CD4-positive, alpha-beta T cell (primary cell): ENCODE data around the gene OVCA2. TPM values are rescaled to one million over a fixed set of nuclear protein-coding genes. Genes with fewer than 3 reads are reported as not detected.

ENCODE experiments used
- ATAC-seq: fragments of 200-7000 bp; cut with Tn5 transposase; one replicate; pipeline ENCODE4 v1.10.0; 2022; ENCODE audit warnings: mild to moderate bottlenecking; ENCODE audit not compliant: poor library complexity
- CTCF ChIA-PET: fragments of 350-600 bp; sonication (Branson Sonifier 250); formaldehyde crosslinking; loops from one replicate; lab custom pipeline; 2021; ENCODE audit warnings: antibody characterized with exemption, inconsistent platforms; lab: Charles Lee
- POLR2A ChIA-PET: fragments of 350-600 bp; sonication (Branson Sonifier 250); formaldehyde crosslinking; loops from one replicate; lab custom pipeline; 2021; ENCODE audit warnings: antibody characterized with exemption, inconsistent platforms; lab: Charles Lee
- DNase-seq, 14 experiments: peaks; one replicate each; pipeline ENCODE4 v3.0.0-alpha.2; 2013 to 2020; ENCODE audit warnings: mixed read lengths in 2 of 14
- H3K27ac ChIP-seq, 2 donors: one replicate each; pipeline versions ENCODE4 v1.5.1 to v1.7.0; 2013; ENCODE audit warnings: low read length in 2 of 2, low read depth in 1 of 2, mild to moderate bottlenecking in 1 of 2
- H3K27me3 ChIP-seq, 2 experiments: 1 replicate in 1 of 2; 2 replicates in 1 of 2; pipeline versions ENCODE4 v1.6.1 to v1.7.0; 2013; ENCODE audit warnings: low read length in 2 of 2, control low read depth in 1 of 2, mild to moderate bottlenecking in 1 of 2, moderate library complexity in 1 of 2; ENCODE audit not compliant: insufficient read depth in 2 of 2, control insufficient read depth in 1 of 2
- H3K36me3 ChIP-seq: one replicate; pipeline ENCODE4 v1.6.1; 2013; ENCODE audit warnings: low read length, control low read depth; ENCODE audit not compliant: insufficient read depth
- H3K4me1 ChIP-seq: one replicate; pipeline ENCODE4 v1.6.1; 2013; ENCODE audit warnings: low read length, control low read depth; ENCODE audit not compliant: insufficient read depth
- H3K4me3 ChIP-seq: one replicate; pipeline ENCODE4 v1.5.1; 2013; ENCODE audit warnings: mild to moderate bottlenecking, low read length, moderate library complexity
- H3K9me3 ChIP-seq, 2 experiments: 1 replicate in 1 of 2; 2 replicates in 1 of 2; pipeline versions ENCODE4 v1.6.1 to v1.7.0; 2013; ENCODE audit warnings: low read length in 2 of 2, mild to moderate bottlenecking in 2 of 2, control low read depth in 1 of 2, moderate library complexity in 1 of 2; ENCODE audit not compliant: control insufficient read depth in 1 of 2, insufficient read depth in 1 of 2
- H3K27ac Mint-ChIP-seq: one replicate; pipeline ENCODE4 v1.8.0; 2020; ENCODE audit warnings: mixed read lengths
- H3K27me3 Mint-ChIP-seq: one replicate; pipeline ENCODE4 v1.8.0; 2021; ENCODE audit warnings: mixed read lengths
- H3K36me3 Mint-ChIP-seq: one replicate; pipeline ENCODE4 v1.8.0; 2021; ENCODE audit warnings: low read depth, mixed read lengths
- H3K4me1 Mint-ChIP-seq: one replicate; pipeline ENCODE4 v1.8.0; 2021; ENCODE audit warnings: low read depth, mixed read lengths
- H3K4me3 Mint-ChIP-seq: one replicate; pipeline ENCODE4 v1.8.0; 2020; ENCODE audit warnings: mild to moderate bottlenecking, mixed read lengths
- H3K9me3 Mint-ChIP-seq: one replicate; pipeline ENCODE4 v1.8.0; 2020; ENCODE audit warnings: mixed read lengths
- intact Hi-C, 2 experiments: fragments of 100-400 bp; cut with DNase I in 1 of 2; cut with micrococcal nuclease in 1 of 2; formaldehyde crosslinking; loops; one replicate each; pipeline versions ENCODE4 v1.15.1 to v1.9.0; 2023 to 2025; cut with DNase I, micrococcal nuclease
- total RNA-seq, 174 experiments: library from RNA in 2 of 174; stranded (reverse) in 2 of 174; gene quantifications; one replicate each; pipeline ENCODE4 v1.2.3 and lab custom pipeline; 2021 to 2026
- TF ChIP-seq, protein P1 (sequence below): fragments of 200-600 bp; IDR thresholded peaks from one replicate; pipeline ENCODE4 v1.8.0; 2022; ENCODE audit warnings: antibody characterized with exemption, mild to moderate bottlenecking

The OVCA2 gene
- total RNA-seq, 2 experiments from 2014 or later: 34.4 to 35.1 TPM

DNA sequence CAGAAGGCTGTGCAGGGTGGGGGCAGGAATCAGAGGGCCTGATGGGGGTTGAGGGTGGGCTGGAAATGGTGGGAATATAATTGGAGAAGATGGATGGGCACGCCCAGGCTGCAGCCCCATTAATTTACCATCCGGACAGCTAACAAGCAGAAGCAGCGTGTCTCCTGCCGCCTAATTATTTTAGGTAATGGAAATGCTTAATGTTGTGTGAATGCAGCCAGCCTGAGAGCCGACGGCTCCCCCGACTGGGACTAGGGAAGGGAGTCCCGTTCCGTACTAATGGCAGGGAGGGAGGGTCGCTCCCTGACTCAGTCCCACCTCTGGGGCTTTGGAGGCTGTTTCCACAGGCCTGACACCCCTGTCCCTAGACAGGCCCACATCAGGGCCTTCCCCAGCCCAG, 4.7 kb upstream of the OVCA2 start:
- ChIA-PET POLR2A (no interaction called here), CTCF (no interaction called here)
- H3K27ac Mint-ChIP-seq: no peak overlapping the region
- Histone ChIP-seq H3K4me1 (peaks cover 18% of the 10 kb centered on the region), H3K36me3 (peaks cover 47% of the 10 kb centered on the region), H3K4me3 (no peak overlapping the region), H3K27me3 (no peaks in the 10 kb centered on the region), H3K9me3 (no peaks in the 10 kb centered on the region), H3K27ac (no peak overlapping the region)
- intact Hi-C loops: no loop called here
- H3K27me3 Mint-ChIP-seq: no peaks in the 10 kb centered on the region
- H3K36me3 Mint-ChIP-seq: peaks cover 52% of the 10 kb centered on the region
- H3K4me1 Mint-ChIP-seq: peaks cover 21% of the 10 kb centered on the region
- no peak overlapping the region for H3K4me3 Mint-ChIP-seq
- H3K9me3 Mint-ChIP-seq: no peaks in the 10 kb centered on the region
- TF ChIP-seq, protein P1, sequence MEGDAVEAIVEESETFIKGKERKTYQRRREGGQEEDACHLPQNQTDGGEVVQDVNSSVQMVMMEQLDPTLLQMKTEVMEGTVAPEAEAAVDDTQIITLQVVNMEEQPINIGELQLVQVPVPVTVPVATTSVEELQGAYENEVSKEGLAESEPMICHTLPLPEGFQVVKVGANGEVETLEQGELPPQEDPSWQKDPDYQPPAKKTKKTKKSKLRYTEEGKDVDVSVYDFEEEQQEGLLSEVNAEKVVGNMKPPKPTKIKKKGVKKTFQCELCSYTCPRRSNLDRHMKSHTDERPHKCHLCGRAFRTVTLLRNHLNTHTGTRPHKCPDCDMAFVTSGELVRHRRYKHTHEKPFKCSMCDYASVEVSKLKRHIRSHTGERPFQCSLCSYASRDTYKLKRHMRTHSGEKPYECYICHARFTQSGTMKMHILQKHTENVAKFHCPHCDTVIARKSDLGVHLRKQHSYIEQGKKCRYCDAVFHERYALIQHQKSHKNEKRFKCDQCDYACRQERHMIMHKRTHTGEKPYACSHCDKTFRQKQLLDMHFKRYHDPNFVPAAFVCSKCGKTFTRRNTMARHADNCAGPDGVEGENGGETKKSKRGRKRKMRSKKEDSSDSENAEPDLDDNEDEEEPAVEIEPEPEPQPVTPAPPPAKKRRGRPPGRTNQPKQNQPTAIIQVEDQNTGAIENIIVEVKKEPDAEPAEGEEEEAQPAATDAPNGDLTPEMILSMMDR: no peak
- ATAC-seq (no peak), DNase-seq (no peak)

DNA sequence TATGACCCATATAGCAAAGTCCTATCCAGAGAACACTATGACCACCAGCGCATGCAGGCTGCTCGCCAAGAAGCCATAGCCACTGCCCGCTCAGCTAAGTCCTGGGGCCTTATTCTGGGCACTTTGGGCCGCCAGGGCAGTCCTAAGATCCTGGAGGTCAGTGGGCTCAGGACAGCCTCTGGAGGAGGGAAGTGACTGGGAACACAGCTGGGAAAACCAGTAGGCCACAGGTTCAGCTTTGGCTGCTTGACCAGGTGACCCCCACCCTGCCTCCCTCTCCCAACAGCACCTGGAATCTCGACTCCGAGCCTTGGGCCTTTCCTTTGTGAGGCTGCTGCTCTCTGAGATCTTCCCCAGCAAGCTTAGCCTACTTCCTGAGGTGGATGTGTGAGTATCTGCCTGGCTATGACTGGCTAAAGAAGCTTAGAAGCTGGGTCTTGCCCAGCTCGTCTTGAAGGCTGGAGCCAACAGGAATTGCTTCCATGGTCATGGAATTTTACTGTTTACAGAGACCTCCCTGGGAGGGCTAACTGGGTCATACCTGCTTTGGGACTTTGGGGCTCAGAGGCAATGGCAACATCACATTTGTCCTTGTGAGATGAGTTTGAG, 1.5 kb upstream of the OVCA2 start:
- TF ChIP-seq, protein P1: no peak
- intact Hi-C loops: loop anchor here (2.0 to 10.0 kb wide), 9 partner anchors 16 to 476 kb away; partner anchors contain the start of genes MNT (in 1 of the 2), PITPNA (in 1 of the 2), PRPF8 (in 1 of the 2) and RTN4RL1 (in 1 of the 2)
- Histone ChIP-seq H3K36me3 (peaks cover 57% of the 10 kb centered on the region), H3K27me3 (no peaks in the 10 kb centered on the region), H3K4me1 (peaks cover 29% of the 10 kb centered on the region), H3K9me3 (no peaks in the 10 kb centered on the region), H3K27ac (no peak overlapping the region), H3K4me3 (no peak overlapping the region)
- no peak for ATAC-seq
- H3K4me1 Mint-ChIP-seq: peaks cover 23% of the 10 kb centered on the region
- peaks cover 55% of the 10 kb centered on the region for H3K36me3 Mint-ChIP-seq
- H3K27ac Mint-ChIP-seq: peak overlapping the region; percentile 86
- POLR2A ChIA-PET: interaction anchor here (1.0 to 1.2 kb wide), 3 partner anchors 10 to 356 kb away, joined by 3 to 6 read pairs (median 3); partner anchors contain the start of gene DPH1
- H3K4me3 Mint-ChIP-seq: peak overlapping the region; percentile 71
- no peak for DNase-seq
- H3K9me3 Mint-ChIP-seq: no peaks in the 10 kb centered on the region
- no peaks in the 10 kb centered on the region for H3K27me3 Mint-ChIP-seq
- CTCF ChIA-PET: interaction anchor here (1.1 to 1.6 kb wide), 2 partner anchors 15 to 204 kb away, joined by 3 to 4 read pairs; partner anchors contain the start of gene RTN4RL1

DNA sequence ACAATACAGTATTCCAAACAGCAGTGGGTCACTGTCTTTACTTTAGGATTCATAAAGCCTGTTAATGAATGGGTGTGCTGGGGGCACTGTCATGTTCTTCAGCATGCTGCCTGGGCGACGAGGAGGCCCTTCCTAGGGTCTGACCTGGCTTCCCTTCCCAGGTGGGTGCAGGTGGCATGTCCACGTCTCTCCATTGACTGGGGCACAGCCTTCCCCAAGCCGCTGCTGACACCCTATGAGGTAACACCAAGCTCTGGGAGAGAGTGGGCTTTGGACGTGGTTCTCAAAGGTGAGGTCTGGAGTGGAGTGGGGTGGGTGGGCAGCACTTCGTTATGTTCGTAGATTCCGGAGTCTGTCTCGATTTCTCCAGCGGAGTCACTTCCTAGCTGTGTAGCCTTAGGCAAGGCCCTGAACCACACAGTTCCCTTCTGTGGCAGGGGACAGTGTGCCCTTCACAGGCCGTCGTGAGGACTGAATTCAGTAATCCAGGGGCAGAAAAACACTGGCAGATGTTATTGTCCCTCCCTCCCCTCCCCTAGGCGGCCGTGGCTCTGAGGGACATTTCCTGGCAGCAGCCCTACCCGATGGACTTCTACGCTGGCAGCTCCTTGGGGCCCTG, 771 bp upstream of the OVCA2 start:
- H3K27me3 Mint-ChIP-seq: no peaks in the 10 kb centered on the region
- Histone ChIP-seq H3K4me1 (peaks cover 29% of the 10 kb centered on the region), H3K4me3 (peak overlapping the region; percentile 73), H3K9me3 (no peaks in the 10 kb centered on the region), H3K36me3 (peaks cover 50% of the 10 kb centered on the region), H3K27ac (peak overlapping the region; percentile 83 to 88), H3K27me3 (no peaks in the 10 kb centered on the region)
- peaks cover 23% of the 10 kb centered on the region for H3K4me1 Mint-ChIP-seq
- CTCF ChIA-PET: interaction anchor here (0.9 to 2.1 kb wide), 6 partner anchors 10 to 325 kb away, joined by 3 to 6 read pairs (median 4); partner anchors contain the start of genes HIC1 and RTN4RL1
- peaks cover 54% of the 10 kb centered on the region for H3K36me3 Mint-ChIP-seq
- intact Hi-C loops: loop anchor here (1.0 to 10.0 kb wide), 10 partner anchors 11 to 476 kb away; partner anchors contain the start of genes DPH1 (in 2 of the 2), MNT (in 1 of the 2), PITPNA (in 1 of the 2) and PRPF8 (in 1 of the 2)
- TF ChIP-seq, protein P1: no peak
- POLR2A ChIA-PET: interaction anchor here (0.6 to 1.3 kb wide), 8 partner anchors 11 to 414 kb away, joined by 3 to 7 read pairs (median 4); partner anchors contain the start of genes DPH1, HIC1, RTN4RL1 and TSR1
- H3K4me3 Mint-ChIP-seq: peak overlapping the region; percentile 71
- no peaks in the 10 kb centered on the region for H3K9me3 Mint-ChIP-seq
- DNase-seq (no peak), ATAC-seq (no peak)
- H3K27ac Mint-ChIP-seq: peak overlapping the region; percentile 86
